HG03521 (cell line): ENCODE data around the gene MARK2.
A peak's percentile ranks its signal among the peaks of the same experiment; 100 is the strongest.
"Not testable (repeated sequence)": the region's sequence is repeated elsewhere in the genome, so short reads cannot be mapped to it uniquely, and the experiment has no call there.

Experiments
- ATAC-seq: cut with Tn5 transposase; IDR thresholded peaks from one replicate; pipeline ENCODE4 v1.9.1; 2021; ENCODE audit warnings: mild to moderate bottlenecking, moderate library complexity; ENCODE audit not compliant: unreplicated experiment

The MARK2 gene

DNA sequence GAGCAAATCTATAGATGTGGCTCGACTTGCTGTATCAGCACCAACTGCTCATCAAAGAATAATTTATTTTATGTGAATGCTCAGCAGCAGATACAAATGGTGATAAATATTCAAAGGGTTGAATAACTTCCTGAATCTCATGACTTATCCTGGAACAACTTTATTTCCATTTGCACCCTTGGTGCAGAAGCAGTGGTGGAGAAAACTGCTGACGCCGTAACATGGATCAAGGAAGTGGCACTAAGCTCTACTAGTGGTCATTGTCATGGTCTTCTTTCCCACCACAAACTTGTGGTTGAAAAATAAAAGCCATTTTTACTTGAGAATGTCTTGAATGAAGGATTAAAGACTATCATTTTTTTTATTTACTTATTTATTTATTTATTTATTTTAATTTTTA is 14.6 kb downstream of the MARK2 start:
- ATAC-seq, result no peak

DNA sequence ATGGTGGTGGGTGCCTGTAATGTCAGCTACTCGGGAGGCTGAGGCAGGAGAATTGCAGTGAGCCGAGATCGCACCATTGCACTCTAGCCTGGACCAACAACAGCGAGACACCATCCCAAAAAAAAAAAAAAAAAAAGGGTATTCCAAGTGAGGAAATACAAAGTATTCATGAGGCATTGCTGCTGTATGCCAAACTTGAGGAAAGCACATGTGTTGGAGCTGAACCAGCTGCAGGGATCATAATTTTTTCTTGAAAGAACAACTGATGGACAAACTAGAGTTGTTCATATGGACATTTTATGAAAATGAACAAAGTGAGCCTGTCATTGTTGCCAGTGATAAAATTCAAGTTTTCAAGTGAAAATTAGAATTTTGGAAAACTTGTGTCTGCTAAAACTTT is 15.8 kb downstream of the MARK2 start:
- ATAC-seq, result no peak

DNA sequence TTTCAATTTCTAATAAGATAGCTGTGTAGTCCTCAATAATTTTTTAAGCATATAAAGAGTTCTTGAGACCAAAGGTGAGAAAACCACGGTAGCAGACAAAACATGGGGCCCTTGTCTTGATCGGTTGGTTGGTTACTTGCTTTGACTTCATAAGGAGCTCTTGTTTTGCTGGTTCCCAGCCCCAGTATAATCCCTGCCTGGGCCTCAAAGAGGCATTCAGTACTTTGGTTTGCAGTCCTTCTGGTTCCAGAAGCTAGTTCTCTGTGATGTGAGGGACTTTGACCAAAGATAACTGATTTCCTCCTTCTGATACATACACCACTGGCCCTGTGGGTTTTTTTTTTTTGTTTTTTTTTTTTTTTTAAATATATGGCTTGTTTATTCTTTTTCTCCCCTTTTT is 17.1 kb downstream of the MARK2 start:
- no peak for ATAC-seq

DNA sequence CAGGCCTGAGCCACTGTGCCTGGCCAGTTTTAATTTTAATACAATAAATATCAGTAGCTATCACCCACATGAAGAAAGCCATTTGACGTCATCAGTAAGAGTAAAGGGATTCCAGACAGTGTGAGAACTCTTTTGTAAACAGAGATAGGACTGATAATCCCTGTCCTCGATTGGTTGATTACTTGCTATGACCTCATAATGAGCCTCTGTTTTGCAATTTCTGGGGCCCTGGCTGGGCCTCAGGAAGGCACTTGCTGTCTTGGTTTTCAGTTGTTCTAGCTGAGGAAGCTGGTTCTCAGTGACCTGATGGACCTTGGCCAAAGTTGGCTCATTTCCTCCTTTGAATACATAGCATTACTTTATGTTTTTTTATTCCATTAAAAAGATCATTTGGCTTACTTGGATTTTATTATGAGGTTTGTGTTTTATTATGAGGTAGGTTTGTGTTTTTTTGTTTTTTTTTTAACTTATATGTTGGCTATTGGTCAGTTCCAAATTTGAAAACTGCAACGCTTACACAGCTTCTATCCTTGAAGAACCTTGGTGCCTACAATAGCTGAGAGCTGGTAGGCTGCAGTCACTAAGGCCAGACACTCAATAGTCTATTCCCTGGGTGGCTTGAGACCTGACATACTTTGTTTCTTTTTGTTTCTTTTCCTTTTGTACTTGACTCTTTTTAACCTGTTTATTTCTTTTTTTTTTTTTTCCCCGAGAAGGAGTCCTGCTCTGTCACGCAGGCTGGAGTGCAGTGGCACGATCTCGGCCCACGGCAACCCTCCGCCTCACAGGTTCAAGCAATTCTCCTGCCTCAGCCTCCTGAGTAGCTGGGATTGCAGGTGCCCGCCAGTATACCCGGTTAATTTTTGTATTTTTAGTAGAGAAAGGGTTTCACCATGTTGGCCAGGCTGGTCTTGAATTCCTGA is 20.0 kb downstream of the MARK2 start:
- no peak for ATAC-seq

DNA sequence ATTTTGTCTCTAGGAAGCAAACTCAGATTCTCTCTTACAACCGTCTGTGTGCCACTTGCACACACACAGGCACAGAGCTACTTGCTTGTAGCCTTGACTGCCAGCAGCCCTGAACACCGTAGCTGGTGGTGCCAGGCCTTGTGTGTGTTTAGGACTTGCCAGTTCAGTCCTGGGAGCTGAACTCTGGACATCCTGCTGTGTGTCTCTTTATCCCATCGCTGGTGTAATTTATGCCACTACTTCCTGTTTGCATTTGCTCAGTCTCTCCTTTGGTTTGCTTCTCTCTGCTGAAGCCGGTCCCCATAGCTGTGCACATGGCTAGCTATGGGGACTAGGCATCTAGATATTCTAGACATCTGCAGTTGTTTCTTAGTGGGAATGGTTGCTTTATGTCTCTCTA is 24.0 kb downstream of the MARK2 start:
- ATAC-seq, result no peak

DNA sequence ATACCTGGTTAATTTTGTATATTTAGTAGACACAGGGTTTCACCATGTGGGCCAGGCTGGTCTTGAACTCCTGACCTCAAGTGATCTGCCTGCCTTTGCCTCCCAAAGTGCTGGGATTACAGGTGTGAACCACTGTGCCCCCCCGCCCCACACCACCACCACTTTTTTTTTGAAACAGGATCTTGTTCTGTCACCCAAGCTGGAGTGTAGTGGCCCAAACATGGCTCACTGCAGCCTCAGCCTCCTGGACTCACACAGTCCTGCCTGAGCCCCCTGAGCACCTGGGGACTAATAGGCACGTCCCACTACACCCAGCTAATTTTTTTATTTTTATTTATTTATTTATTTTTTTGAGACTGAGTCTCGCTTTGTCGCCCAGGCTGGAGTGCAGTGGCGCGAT is 24.7 kb downstream of the MARK2 start:
- ATAC-seq, result not testable (repeated sequence)

DNA sequence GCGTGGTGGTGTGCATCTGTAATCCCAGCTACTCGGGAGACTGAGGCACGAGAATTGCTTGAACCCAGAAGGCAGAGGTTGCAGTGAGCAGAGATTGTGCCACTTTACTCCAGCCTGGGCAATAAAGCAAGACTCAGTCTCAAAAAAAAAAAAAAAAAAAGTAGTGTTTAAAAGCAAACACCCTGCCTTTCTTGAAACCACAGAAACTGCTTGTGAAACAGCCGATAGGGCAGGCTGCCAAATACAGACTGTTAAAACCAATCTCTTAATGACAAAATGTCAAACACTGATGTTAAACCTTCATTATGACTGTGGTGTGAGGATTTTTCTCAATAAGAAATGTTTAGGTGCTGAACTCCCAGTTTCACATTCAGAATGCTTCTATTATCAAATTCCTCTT is 27.3 kb downstream of the MARK2 start:
- peak; percentile 77 for ATAC-seq

DNA sequence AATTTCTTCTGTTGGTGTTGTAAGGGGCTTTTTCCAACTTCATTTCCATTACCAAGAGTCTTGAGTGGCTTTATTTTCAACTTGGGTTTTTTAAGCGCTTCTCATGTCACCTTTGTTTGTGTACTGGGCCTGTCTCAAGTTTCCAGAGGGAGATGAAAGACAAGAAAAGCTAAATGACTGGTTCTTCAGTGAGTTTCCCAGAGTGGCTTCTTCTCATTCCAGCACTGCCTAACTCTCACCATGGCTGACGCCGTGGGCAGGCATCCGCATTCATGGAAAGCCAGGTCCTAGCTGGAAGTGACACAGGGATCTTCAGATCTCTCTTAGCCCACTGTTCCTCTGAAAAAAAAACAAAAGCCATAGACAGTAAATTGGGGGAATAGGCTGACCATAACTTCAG is 28.6 kb downstream of the MARK2 start:
- no peak for ATAC-seq

DNA sequence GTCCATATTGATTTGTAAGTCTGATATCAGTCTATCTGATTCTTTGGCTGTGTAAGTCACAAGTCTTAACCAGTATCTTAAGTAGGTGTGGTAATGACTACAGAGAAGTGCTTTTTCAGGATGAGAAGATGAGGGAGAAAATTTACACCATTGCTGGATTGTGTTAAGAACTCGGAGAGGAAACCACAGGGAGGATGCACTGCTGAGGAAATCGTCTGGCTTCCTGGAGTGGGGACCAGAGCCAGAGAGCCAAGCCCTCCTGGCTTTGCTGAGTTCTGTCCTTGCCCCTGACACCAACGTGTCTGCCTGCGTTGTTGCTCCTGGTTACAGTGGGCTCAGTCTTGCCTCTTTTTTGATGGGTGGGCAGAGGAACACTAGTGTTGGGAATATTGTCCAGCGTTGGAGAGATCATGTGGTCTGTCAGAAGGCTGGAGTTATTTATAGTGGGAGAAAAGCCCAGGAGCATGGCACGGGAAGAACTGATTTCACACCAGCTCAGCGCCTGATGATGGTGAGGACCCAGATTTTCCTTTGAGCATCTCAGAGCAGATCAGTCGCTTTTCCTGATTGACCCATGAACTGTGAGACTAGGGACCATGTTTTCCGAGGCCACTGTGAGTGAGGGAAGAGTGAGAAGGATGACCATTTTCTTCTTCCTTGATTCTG is 29.6 kb downstream of the MARK2 start:
- no peak for ATAC-seq

DNA sequence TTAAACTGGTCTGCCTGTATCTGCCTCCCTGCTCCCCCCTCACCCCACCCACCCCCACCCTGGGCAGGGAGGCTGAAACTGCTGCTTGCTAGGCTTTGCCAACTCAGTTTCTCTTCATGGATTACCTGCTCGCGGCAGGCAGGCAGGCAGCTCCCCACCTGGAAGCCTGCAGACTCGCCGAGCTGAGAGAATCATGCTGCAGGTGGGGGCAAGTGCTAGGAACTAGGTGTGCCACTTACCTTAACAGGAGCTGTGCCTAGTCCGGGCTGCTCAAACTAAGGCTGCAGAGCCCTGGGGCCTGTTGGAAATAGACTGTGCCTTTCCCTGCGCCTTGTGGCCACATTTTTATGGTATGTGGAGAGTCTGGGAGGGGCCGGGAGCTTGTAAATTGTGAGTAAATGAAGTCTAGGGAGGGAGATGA is 30.3 kb downstream of the MARK2 start:
- ATAC-seq, result no peak

DNA sequence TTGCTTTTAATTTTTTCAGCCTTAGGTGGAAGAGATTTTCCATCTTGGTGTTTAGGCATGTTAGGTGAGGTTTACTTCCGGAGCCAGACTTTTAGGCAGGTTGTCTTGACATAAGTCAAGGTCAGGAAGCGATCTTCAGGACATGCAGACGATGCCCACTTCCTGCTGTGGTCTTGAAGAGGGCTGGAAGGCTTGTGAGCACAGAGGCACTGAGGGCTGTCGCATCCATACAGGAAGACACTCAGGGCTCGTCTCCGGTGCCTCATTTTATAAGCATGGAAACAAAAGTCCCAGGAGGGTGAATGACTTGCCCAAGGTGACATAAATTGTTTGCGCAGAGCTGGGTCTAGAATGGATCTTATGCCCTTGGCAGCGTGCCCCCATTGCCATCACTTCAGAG is 30.8 kb downstream of the MARK2 start:
- ATAC-seq, result no peak

DNA sequence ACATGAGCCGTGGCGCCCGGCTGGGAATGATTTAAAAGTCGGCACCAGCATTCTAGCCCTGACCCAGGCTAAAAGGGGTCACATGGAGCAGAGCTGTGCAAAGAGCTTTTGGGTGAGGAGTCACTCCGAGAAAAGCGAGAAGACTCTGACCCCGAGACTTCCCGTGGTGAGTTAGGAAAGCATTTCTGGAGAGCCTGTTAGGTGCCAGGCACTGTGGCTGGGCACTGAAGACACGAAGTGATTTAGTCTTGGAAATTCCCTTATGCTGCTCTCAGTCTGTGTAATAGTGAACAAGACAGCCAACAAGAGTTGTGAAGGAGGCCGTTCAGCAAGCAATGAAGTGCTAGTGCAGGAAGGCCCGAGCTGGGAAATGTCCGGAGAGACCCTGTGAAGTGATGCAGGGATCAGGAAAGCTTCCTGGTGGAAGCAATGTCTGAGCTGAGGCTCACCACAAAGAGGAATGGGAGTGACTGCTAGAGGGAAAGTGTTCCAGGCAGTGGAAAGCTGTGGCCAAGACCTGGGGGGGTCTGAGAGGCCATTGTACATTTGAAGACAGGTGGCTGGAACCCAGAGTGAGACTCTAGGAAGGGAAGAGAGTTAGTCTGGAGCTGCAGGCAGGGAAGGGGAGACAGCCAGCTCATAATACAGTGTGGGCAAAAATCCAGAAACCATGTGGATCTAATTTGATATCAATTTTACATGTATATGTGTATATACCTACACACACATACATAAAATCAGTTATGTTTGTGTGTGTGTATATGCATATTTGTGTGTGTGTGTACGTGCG is 31.6 kb downstream of the MARK2 start:
- ATAC-seq, result no peak

DNA sequence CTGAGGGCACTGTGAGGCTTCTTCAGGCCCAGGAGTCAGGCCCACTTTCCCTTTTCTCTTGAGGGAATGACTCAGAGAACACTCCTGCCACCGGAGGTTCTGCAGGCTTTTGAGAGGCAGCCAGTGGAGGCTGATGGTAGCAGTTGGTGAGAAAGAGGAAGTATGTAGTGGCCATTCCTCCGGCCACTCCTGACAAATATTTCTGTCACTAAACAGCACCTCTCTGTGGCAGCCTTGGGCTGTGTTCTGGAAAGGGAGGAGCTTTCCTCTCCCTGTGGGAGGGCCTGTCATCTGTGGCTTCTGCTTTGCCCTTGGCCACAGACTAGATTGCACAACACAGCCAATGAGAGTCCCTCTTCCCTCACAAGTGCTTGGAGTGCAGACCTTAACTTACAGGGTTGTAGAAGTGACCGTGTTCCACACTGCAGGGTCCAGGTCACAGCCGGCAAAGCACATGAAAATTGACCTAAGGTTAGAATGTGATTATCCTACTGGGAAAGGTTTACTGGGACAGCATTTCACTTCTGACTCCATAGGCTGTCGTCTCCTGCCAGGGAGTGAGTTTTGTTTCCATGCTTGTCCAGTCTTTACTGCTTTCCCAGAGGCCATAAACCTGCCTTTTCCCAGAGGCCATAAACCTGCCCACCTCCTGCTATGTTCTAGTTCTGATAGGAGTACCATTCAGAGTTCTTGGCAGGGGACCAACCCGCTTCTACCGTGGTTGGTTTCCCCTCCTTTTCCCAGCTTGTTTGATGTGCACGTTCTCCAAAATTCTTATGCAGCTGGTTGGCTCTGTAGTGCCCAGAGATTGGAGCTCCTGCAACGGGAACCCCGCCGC is 33.3 kb downstream of the MARK2 start:
- peak; percentile 86 for ATAC-seq

DNA sequence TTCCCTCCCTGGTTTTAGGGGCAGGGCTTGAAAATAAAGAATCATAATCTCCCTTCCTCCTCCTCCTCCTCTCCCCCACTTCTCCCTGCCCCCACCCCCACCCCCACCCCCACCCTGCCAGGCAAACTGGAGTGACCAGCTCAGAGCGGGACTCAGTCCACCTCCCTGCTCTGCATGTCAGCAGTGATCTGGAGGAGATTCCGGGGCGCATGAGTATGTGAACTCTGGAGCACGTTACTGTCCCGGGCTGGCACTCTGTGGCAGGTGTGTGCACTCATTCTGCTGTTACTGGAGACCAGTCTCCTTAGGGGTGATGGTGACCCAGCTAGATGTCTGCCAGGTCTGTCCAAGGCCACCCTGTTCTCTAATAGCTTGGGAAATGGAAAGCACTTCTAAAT is 33.9 kb downstream of the MARK2 start:
- no peak for ATAC-seq

DNA sequence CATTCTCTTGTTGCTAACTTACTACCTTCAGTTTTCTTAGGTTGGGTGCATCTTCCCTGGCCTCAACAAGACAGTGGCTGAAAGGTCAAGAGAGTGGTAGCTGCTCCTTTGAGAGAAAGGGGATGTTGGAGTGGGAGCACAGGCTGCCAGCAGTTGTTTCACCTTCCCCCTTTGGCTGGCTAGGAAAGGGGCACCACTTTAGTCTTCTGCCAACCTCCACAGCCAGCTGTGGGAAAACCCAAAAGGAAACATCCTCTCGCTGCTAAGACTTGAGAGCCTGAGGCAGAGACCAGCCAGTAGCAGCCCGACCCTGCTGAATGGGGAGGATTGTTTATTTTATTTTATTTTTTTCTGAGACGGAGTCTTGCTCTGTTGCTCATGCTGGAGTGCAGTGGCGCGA is 34.4 kb downstream of the MARK2 start:
- no peak for ATAC-seq

DNA sequence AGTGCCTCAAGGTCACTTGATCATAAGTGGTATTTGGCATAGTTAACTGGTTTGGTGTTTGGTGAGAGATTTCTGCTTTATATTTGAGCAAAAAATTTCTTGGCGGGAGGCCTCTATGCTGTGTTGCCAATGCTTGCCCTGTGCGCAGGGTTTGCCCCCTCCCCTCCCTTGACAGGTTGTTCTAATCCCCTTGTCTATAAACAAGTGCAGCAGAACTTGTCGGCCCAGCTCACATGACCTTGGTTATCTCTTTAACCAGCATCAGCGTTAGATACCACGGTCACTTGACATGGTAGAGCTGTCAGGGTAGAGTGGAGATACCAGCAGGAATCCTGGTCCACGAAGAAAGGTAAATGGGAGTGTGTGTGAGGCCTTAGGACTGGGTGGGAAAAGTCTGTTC is 35.6 kb downstream of the MARK2 start:
- ATAC-seq, result no peak

DNA sequence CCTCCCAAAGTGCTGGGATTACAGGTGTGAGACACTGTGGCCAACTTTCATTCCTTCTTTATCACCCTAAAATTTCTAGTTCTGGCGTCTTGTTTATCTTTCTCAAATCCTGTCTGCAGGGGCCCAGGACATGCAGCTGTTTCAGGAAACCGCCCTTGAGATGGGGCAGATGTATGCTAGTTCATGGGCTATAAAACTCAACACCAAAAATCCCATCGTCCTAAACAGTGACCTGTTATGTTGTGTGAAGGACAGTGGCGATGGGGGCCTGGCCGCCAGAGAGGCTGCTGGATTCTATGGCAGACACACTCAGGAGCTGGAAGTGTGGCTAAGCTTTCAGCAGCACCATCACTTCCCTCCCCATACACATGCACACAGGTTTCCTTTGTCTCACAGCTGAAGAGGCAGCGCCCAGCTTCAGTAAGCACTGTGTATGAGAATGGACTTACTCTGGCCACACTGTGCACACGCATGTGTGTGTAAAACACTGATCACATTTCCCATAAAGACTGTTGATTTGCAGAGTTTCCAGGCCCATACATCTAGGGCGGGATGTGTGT is 36.7 kb downstream of the MARK2 start:
- no peak for ATAC-seq

DNA sequence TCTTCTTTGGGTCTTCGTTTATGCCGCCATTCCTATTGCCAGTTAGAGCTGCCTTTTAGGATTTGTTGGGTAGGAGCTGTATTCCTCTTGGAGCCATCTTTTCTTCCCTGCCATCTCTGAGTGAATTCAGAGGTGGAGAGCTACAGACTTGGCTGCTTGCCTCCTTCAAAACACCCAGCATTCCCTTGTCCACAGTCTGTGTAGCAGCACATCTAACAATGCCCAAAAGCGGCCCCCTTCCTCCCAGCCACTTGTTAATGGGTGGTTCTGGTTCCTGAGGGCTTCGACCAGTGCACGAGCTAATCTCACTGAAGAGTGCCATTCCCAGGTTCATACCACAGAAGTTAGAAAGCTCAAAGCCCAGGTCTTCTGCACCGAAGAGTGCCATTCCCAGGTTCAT is 37.7 kb downstream of the MARK2 start:
- ATAC-seq, result no peak

DNA sequence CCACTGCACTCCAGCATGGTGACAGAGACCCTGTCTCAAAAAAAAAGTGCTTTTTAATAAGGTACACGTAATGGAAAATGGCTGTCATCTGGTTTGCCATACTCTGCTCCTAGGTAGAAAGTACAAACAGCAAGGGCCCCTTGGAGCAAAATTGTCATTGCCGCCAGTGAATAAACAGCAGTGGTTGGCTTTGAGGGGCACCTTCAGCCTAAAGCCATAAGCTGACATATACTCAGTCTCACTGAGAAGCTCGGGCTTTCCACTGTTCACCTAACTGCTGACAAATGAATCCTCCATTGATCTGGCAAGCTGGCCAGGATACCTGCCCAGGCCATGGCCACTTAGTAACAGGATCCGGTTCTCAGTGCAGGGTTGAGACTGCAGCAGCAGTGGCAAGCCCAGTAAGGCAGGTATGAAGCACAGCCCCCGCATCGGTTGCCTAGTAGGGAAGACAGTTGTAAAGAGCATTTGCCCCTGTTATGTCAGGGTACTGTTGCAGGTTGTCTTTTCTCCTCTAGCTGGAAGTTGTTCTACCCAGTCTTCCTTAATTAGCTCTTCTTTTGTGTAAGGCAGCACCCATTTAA is 38.8 kb downstream of the MARK2 start:
- no peak for ATAC-seq
